ENCODE data around the gene TRNP1. TPM values are rescaled to one million over a fixed set of nuclear protein-coding genes. Genes with fewer than 3 reads are reported as not detected.

Gene TRNP1
- total RNA-seq, 1 experiment from 2014 or later, result 182 TPM

Other genes with a start within 250 kb of the TRNP1 start
- 16.8 and 20.0 TPM in 2 replicates for gene PIGV, start 205.7 kb upstream of the TRNP1 start, total RNA-seq (2014; rRNA removed; shearing (Covaris generic))
- 22.9 and 30.0 TPM in 2 replicates for gene ZDHHC18, start 167.0 kb upstream of the TRNP1 start, total RNA-seq (2014; rRNA removed; shearing (Covaris generic))
- gene SFN, start 130.5 kb upstream of the TRNP1 start, total RNA-seq (2014; rRNA removed; shearing (Covaris generic)), result 170 and 192 TPM in 2 replicates
- gene GPN2, start 103.4 kb upstream of the TRNP1 start, total RNA-seq (2014; rRNA removed; shearing (Covaris generic)), result 25.2 and 37.2 TPM in 2 replicates
- 17.4 and 27.5 TPM in 2 replicates for gene GPATCH3, start 93.2 kb upstream of the TRNP1 start, total RNA-seq (2014; rRNA removed; shearing (Covaris generic))
- 17.6 and 18.4 TPM in 2 replicates for gene NR0B2, start 79.7 kb upstream of the TRNP1 start, total RNA-seq (2014; rRNA removed; shearing (Covaris generic))
- gene NUDC, start 71.9 kb upstream of the TRNP1 start, total RNA-seq (2014; rRNA removed; shearing (Covaris generic)), result 124 TPM in 2 replicates
- gene KDF1, start 33.2 kb upstream of the TRNP1 start, total RNA-seq (2014; rRNA removed; shearing (Covaris generic)), result 47.1 and 48.7 TPM in 2 replicates
- gene TENT5B, start 19.2 kb downstream of the TRNP1 start, total RNA-seq (2014; rRNA removed; shearing (Covaris generic)), result 1.9 and 2.3 TPM in 2 replicates
- 10.0 and 10.6 TPM in 2 replicates for gene SLC9A1, start 161.4 kb downstream of the TRNP1 start, total RNA-seq (2014; rRNA removed; shearing (Covaris generic))
- gene WDTC1, start 240.9 kb downstream of the TRNP1 start, total RNA-seq (2014; rRNA removed; shearing (Covaris generic)), result 21.3 and 24.3 TPM in 2 replicates